Measurements from ENCODE around the gene PXDN. TPM values are rescaled to one million over a fixed set of nuclear protein-coding genes. Genes with fewer than 3 reads are reported as not detected.

The PXDN gene
- total and polyA plus RNA-seq, 2 experiments from 2014 or later, result 85.7 to 129 TPM

DNA sequence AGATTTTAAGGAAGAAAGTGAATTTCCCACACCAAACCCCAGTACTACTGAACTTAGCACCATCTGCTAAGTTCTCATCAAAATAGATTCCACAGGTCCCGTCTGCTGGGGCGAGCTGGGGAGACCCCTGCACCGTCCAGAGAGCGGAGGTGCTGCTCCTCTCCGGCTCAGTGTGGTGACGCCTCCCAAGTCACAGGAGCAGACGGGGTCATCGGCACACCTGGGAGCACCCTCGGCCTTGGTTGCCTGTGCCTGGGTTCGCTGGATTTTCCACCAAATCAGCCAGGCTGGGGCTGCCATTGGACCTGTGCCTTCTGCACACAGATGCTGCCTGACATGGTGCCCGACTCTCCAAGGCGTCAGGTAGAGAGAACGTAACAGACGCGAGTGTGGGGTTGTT is 141.3 kb downstream of the PXDN start:
- no peaks in the 10 kb centered on the region for H3K4me1 ChIP-seq (ENCODE audit: low read depth)
- no peak overlapping the region for H3K27ac ChIP-seq
- TF ChIP-seq, protein P1, sequence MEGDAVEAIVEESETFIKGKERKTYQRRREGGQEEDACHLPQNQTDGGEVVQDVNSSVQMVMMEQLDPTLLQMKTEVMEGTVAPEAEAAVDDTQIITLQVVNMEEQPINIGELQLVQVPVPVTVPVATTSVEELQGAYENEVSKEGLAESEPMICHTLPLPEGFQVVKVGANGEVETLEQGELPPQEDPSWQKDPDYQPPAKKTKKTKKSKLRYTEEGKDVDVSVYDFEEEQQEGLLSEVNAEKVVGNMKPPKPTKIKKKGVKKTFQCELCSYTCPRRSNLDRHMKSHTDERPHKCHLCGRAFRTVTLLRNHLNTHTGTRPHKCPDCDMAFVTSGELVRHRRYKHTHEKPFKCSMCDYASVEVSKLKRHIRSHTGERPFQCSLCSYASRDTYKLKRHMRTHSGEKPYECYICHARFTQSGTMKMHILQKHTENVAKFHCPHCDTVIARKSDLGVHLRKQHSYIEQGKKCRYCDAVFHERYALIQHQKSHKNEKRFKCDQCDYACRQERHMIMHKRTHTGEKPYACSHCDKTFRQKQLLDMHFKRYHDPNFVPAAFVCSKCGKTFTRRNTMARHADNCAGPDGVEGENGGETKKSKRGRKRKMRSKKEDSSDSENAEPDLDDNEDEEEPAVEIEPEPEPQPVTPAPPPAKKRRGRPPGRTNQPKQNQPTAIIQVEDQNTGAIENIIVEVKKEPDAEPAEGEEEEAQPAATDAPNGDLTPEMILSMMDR (IDR thresholded peaks at IDR 0.05; ENCODE audit: low read depth, low read length), result no peak
- H3K27me3 ChIP-seq, result peaks cover 24% of the 10 kb centered on the region
- H3K4me3 ChIP-seq, result no peak overlapping the region
- DNase-seq (ENCODE audit: low read depth in 1 of 2, low spot score in 1 of 2), result no peak
- H3K9me3 ChIP-seq (ENCODE audit: low read depth), result no peaks in the 10 kb centered on the region
- no peaks in the 10 kb centered on the region for H3K36me3 ChIP-seq

DNA sequence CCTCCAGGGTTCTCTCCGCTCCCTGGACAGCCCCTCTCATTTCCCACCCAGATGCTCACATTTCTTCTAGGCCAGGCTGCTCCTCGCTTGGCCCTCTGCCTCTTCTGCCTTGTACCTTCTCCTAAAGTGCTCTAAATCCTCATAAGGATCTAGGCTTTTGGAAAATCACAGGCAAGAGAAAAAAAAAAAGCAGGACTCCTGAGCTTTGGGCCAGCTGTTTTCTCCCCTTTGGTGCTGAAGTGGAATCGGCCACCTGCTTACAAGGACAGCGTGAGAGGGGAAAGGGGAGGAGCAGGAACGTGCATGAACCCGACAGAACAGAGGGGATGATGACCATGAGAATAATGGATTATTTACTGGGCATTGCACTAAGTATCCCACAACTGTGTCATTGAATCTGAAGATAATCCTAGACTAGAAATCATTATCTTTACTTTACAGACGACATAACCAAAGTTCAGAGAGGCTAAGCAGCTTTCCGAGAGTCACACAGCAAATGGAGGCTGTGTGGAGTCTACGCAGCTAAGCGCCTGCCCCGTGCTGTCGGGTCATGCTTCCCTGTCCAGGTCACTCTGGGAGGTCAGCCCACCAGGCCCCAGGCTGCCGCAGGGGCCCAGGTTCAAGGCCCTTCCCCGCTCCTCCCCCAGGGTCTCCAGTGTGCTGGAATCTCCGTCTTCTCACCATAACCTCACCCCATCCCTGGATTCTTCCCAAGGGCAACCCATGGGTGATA is 141.9 kb downstream of the PXDN start:
- TF ChIP-seq, protein P1 (IDR thresholded peaks at IDR 0.05; ENCODE audit: low read depth, low read length), result no peak

DNA sequence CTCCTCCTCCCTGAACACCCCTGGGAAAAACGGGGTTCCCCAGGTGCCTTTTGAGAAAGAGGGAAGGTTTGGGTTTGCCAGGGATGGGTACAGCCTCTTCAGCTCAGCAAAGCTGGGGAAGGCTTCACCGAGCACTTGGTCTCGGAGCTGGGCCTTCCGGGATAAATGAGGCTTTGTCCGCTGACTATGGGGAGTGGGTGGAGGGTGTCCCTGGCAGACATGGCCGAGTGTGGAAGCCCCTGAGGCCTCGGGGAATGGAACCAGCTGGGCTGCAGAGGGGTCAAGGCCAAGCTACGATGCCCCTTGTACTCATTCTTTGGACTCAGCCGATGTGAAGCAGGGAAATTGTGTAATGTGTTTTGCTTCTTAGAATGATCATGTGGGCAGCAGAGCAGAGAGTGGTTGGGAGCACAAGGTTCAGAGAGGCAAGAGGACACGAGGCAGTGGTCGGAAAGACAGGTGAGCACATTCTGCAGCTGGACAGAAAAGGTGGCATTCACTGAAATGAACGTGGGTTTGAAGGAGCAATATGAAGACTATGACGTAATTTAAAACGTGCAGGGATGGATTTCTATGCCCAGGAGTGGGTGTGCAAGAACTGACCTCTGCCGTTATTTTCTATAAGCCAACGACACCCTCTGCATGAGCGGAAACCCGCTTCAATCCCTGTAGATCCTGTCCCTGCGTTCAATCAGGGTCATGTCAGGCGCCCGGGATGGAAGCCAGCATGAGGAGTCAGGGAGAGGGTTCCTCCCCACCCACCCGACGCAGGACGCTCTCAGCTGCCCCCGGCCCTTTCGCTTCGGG is 142.6 kb downstream of the PXDN start:
- no peak overlapping the region for H3K27ac ChIP-seq
- no peaks in the 10 kb centered on the region for H3K36me3 ChIP-seq
- DNase-seq (ENCODE audit: low read depth in 1 of 2, low spot score in 1 of 2), result peak in 1 of 2 donors; percentile 41
- no peak overlapping the region for H3K4me3 ChIP-seq
- peaks cover 12% of the 10 kb centered on the region for H3K27me3 ChIP-seq
- no peaks in the 10 kb centered on the region for H3K4me1 ChIP-seq (ENCODE audit: low read depth)
- TF ChIP-seq, protein P1 (IDR thresholded peaks at IDR 0.05; ENCODE audit: low read depth, low read length), result no peak
- H3K9me3 ChIP-seq (ENCODE audit: low read depth), result no peaks in the 10 kb centered on the region

More for the DNA sequence above, 141.9 kb downstream of the PXDN start:
- H3K4me3 ChIP-seq, result no peak overlapping the region
- H3K27ac ChIP-seq, result no peak overlapping the region
- peaks cover 18% of the 10 kb centered on the region for H3K27me3 ChIP-seq
- no peaks in the 10 kb centered on the region for H3K4me1 ChIP-seq (ENCODE audit: low read depth)
- H3K36me3 ChIP-seq, result no peaks in the 10 kb centered on the region
- no peaks in the 10 kb centered on the region for H3K9me3 ChIP-seq (ENCODE audit: low read depth)
- DNase-seq (ENCODE audit: low read depth in 1 of 2, low spot score in 1 of 2), result no peak

DNA sequence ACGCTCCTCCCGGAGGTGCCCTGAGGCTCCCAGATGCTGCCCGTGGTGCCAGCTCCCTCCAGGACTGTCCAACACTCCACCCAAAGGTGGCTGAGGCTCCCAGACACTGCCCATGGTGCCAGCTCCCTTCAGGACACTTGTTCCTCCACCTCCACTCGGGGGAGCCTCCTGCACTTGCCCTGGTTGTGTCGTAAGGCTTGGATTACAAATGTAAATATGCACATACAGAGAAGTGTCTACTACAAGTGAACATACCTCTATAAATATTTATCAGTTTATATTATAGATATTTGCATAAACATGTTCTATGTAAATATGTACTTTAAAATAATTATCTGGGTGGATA is 143.3 kb downstream of the PXDN start:
- Histone ChIP-seq H3K36me3 (no peaks in the 10 kb centered on the region), H3K27me3 (peaks cover 6% of the 10 kb centered on the region), H3K4me3 (no peak overlapping the region), H3K9me3 (ENCODE audit: low read depth) (no peaks in the 10 kb centered on the region), H3K4me1 (ENCODE audit: low read depth) (no peaks in the 10 kb centered on the region), H3K27ac (no peak overlapping the region)
- TF ChIP-seq, protein P1 (IDR thresholded peaks at IDR 0.05; ENCODE audit: low read depth, low read length), result no peak
- no peak for DNase-seq (ENCODE audit: low read depth in 1 of 2, low spot score in 1 of 2)

DNA sequence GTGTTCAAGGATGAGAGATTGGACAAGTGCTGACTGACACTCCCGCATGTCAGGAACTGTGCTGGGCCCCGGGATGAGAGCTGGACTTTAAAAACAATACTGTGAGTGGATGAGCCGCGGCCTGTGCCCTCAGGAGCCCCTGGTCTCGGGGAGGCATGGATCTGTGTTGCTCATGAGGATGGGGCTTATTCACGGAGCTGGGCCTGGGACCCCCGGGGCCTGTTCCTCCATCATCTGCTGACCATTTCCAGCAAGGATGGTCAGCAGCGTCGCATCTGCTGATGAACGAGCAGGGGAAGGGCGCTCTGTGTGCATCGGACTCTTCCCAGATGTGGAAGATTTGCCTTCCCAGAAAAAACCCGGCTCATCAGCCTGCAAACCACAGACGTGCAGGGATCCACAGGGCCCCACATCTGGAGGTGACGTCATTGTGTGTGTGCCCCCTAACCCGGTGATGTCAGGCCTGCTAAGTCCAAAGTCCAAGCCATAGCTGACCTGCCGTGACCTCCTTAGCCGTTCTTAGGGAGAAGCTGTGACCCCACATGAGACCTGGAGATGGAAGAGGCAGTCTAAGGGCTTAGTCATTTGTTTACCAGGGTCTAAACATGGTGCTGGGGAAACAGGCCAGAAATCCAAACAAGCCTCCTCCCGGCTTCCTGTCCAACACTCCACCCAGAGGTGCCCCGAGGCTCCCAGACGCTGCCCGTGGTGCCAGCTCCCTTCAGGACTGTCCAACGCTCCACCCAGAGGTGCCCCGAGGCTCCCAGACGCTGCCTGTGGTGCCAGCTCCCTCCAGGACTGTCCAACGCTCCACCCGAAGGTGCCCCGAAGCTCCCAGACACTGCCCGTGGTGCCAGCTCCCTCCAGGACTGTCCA is 143.9 kb downstream of the PXDN start:
- Histone ChIP-seq H3K27ac (no peak overlapping the region), H3K9me3 (ENCODE audit: low read depth) (no peaks in the 10 kb centered on the region), H3K4me1 (ENCODE audit: low read depth) (no peaks in the 10 kb centered on the region), H3K4me3 (no peak overlapping the region), H3K36me3 (no peaks in the 10 kb centered on the region), H3K27me3 (peaks cover under 1% of the 10 kb centered on the region)
- DNase-seq (ENCODE audit: low read depth in 1 of 2, low spot score in 1 of 2), result no peak
- TF ChIP-seq, protein P1 (IDR thresholded peaks at IDR 0.05; ENCODE audit: low read depth, low read length), result no peak
